MM.1S (cell line): ENCODE results near the gene USP17L15.
"Not testable (repeated sequence)": the region's sequence is repeated elsewhere in the genome, so short reads cannot be mapped to it uniquely, and the experiment has no call there.

ENCODE experiments used
- EZH2 ChIP-seq: fragments of 300-600 bp; sonication (generic); optimal IDR thresholded peaks from 2 replicates; pipeline ENCODE3; 2017; ENCODE audit warnings: low read depth, mild to moderate bottlenecking, antibody characterized with exemption, low read length, mixed read lengths
- TF ChIP-seq, protein P1 (sequence below): fragments of 300-600 bp; sonication (generic); IDR thresholded peaks from 2 replicates; pipeline ENCODE4 v1.5.1; 2016; ENCODE audit warnings: antibody characterized with exemption, low read length, mixed read lengths

DNA sequence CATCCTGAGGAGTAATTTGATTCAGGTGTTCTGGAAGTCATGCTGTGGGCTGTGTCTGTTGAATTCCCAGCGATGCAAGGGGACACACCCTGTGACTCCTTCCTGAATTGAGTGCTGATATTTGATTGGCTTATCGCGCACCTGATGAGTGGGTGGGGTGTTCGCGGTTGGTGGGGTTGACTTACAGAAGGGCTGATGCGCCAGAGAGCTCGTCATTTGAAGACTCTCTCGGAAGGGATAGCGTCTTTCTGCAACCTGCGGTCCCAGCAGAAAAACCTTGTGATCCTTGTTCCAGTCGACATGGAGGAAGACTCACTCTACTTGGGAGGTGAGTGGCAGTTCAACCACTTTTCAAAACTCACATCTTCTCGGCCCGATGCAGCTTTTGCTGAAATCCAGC is 14.3 kb upstream of the USP17L15 start, which contains the start of gene USP17L12:
- TF ChIP-seq, protein P1, sequence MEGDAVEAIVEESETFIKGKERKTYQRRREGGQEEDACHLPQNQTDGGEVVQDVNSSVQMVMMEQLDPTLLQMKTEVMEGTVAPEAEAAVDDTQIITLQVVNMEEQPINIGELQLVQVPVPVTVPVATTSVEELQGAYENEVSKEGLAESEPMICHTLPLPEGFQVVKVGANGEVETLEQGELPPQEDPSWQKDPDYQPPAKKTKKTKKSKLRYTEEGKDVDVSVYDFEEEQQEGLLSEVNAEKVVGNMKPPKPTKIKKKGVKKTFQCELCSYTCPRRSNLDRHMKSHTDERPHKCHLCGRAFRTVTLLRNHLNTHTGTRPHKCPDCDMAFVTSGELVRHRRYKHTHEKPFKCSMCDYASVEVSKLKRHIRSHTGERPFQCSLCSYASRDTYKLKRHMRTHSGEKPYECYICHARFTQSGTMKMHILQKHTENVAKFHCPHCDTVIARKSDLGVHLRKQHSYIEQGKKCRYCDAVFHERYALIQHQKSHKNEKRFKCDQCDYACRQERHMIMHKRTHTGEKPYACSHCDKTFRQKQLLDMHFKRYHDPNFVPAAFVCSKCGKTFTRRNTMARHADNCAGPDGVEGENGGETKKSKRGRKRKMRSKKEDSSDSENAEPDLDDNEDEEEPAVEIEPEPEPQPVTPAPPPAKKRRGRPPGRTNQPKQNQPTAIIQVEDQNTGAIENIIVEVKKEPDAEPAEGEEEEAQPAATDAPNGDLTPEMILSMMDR: not testable (repeated sequence)
- TF ChIP-seq EZH2: not testable (repeated sequence)
